G401.6 (cell line): ENCODE measurements around the gene NEK7.
A peak's percentile ranks its signal among the peaks of the same experiment; 100 is the strongest.

Source experiments
- FAIRE-seq: peaks from 2 replicates; lab custom pipeline; 2012; peaks lifted over from hg19 to GRCh38; lab: Jason Lieb, UNC

Gene NEK7

DNA sequence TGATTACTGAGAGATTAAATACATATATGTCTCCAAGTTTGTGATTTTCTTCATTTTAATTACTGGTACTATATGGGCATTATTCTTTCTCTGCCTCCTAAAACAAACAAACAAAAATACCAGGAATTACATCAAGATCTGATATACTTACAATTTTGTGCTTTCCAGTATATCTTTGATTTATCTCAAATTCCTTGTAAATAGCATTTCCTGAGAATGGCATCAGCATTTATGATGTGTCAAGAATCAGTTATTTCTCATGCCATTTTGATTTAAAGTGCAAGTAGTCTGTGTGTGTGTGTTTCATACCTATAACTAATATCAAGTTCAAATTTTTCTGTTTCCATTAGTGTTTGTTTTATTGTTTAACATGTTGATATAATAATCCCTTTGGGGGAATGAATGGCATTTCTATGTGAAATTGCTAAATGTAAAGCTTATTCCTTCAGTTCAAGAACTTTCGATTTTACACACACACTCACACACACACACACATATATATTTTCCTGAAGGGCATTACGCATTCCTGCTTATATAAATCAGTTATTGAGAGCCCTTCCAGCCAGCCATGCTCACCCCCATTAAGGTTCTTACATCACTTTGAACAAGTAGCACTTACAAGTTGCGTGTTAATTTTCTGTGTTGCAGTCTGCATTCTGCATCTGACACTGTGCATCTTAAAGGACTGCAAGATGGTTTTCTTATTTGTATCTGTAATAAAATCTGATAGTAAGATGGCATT lies 102.7 kb downstream of the NEK7 start:
- no peak for FAIRE-seq

DNA sequence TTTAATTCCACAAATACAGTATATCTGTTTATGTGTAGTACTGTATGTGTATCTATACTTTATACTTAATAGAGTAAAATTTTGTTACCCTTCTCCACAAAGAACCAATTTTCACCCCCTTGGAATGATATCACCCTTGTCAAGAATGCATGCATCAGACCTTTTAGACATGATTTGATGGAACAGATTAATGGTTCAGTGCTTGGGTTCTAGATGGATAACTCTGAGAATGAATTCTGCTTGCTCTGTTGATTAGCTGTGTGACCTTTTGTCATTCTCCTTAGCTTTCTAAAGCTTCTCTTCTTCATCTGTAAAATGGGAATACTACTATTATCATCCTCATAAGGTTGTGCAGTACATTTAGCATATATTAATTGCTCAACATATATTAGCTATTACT lies 105.1 kb downstream of the NEK7 start:
- no peak for FAIRE-seq

DNA sequence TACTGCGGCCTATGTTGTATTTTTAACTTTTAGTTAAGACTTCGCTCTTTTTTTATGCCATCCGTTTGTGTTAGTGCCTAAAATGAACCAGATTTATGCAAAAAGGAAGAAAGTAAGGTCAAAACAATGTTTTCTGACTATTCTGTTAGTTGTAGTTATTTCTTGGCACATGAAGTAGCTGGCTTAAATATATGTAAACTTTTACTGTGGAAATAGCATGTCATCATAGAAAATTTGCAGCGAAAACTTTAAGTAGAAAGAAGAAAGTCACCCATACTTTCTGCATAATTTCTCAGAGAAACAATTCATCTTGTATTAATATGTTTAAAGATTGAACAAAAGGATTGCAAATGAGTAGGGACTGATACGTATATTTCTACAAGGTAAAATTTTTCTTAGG lies 106.4 kb downstream of the NEK7 start:
- FAIRE-seq, result no peak

DNA sequence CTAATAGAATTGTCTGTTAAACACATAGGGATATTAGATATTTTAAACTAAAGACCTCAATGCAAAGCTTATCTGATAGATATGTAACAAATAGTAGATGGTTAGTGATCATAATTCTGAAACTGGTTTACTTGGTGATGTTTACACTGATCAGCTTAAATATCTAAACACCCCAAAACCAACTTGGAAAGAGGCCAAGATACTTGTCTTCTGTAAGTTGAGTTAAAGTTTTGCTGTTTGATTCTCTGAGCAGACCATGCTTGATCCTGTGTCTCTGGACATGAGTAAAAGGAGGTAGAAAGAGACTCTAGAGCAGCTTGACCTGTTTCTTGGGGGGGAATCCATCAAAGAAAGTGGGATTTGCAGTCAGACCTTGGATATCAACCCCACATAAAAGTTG lies 107.5 kb downstream of the NEK7 start:
- FAIRE-seq, result no peak

DNA sequence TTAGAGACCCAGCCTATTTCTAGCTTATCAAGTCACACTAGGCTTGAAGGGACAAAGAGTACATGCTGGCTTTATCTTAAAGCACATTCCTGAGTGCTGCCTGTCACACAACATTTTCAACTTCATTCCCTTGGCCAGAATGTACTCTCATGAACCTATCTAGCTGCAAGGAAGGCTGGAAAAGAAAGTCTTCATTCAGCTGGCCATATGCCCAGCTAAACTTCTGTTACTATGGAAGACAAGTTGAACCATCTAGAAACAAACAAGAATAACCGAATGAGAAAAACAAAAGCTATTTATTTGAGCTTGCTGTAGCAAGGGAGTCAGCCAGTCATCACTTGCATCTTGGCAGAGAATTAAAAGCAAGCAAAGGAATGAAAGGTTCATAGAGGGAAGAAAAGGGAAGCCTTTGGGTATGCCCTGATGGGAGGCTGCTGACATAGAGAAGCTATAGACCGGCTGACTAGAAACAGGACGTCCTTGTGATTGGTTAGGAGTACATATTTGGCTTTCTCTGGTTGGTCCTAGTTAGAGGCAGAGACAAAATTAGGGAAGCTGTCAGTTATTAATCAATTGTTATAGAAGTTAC lies 108.4 kb downstream of the NEK7 start:
- no peak for FAIRE-seq

DNA sequence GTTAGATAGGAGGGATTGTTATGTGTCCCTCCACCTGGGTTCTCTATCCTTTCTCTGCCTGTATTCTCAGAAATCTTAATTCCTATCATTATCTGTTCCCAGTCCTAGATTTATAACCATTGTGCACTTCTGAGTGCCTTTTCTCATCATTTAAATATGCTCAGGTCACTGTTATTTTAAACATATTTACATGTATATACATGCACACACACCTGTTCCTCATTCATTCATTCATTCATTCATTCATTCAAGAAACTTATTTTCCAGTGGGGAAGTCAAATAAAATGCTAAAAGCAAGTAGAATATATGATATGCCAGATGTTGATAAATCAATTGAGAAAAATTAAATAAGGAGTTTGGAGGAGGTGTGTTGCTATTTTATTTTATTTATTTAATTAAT lies 110.3 kb downstream of the NEK7 start:
- FAIRE-seq, result no peak

DNA sequence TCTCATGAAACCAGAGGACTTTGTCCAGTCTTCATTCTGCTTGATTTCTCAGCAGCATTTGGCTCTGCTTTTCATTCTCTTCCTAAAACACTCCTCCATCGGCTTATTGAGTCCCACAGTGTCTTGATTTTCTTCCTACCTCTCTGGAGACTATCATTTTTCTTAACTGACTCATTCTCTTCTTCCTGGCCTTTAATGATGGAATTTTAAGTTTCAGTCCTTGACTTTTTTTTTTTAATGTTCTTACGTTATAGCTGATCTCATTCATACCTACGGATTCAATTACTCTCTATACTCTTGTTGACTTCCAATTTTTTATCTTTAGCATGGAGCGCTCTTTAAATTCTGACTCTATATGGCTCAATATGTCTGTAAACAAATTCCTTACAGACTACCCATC lies 111.1 kb downstream of the NEK7 start:
- FAIRE-seq, result no peak

DNA sequence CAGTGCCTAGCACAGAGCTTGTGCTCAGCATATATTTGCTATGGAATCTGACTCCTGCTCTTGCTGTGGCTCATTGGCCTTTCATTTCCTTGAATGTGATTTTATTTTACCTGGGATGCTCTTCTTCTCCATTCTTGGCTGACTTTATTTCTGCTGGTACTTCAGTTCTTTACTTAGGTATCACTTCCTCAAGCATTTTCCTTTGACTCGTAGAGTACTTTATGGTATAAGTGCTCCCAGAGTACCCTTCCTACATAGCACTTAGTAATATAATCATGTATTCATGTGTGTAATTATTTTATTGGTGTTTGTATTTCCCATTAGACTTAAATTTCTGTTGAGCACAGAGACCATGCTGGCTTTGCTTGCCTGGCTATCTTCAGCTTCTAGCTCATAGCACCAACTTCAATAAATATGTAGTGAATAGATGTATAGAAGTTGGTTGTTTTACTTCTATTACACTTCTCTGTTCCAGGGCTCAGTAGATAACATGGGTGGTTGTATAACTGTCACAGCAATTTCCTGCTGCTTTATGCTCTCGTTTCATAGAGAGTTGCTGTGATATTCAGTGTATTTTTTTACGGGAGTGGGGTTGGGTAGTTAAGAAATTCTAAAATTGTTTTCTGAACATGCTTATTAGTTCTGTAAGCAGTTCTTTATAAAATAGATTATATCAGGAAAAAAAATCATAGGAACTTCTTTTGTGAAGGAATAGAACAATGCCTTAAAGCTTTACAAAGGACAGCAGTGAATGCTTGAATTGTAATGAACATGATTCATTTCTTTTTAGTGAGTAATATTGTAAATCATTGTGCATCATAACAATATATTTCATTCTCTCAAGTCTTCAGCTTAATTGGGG lies 112.2 kb downstream of the NEK7 start:
- no peak for FAIRE-seq

DNA sequence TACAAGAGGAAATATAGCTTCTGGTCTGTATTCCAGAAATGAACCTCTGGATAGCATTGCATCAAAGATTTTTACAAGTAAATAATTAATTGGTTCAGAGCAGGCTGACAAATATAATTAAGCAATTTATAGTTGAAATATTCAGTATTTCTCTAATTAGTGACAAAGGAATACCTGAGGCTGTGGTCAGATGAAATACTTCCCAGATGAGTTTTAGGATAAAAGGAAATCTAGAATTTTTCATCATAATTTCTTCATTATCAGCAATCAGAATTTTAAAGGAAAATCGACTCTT lies 112.8 kb downstream of the NEK7 start:
- FAIRE-seq, result no peak

DNA sequence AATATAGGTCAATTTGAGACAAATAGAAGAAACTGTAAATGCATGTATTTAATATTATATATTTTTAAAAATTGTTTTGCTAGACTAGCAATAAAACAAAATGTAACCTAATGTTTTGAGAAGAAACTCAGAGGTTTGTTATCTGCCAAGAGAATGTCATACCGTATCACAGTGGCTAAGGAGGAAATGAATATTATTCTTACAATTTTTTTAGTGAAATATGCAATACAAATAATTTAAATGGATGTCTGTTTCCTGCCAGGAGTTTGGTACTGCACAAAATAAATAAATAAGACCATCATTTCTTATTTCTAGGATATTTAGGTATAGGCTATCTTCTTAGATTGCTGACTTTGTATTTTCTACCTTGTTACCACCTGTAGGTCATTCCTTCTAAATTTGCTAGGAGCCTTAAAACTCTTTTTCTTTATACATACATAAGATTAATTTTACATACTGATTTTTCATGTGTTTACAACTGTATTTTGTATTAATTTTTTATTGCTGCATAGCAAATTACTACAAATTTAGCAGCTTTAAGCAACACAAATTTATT lies 113.6 kb downstream of the NEK7 start:
- FAIRE-seq, result no peak

DNA sequence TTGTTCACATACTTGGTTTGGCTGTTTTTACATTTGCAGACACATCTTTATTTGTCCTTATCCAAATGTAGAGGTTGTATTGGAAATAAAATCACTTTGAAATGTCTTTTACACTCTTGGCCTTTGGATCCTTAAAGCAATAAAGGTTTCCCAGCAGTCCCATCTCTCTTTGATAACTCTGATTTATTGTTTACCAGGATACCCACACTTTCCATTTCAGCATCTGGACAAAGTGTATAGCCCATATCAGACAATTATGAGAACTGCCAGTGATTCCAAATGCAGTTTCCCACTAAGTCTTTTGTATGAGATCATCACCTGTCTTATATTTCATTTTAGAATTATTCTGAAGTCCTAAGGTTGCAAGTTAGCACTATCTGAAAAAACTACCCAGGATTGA lies 114.7 kb downstream of the NEK7 start:
- no peak for FAIRE-seq

DNA sequence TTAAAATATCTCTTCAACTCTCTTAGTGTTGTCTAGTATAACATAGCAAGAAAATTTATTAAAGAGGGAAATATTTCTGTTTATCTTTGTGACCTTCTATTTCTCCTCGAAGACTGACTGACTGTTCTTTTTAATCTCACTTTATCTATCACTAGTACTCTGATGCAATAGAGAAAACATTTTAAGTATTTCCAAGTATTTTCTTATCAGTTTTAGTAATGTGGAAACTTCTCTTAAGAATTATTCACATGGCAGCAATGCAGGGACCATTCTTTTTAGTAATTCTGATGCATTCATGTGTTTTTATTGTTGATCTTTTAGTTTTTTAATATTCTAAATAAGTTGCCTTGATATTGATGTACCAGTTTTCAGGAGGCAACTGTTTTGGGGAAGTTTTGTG lies 115.7 kb downstream of the NEK7 start:
- no peak for FAIRE-seq

DNA sequence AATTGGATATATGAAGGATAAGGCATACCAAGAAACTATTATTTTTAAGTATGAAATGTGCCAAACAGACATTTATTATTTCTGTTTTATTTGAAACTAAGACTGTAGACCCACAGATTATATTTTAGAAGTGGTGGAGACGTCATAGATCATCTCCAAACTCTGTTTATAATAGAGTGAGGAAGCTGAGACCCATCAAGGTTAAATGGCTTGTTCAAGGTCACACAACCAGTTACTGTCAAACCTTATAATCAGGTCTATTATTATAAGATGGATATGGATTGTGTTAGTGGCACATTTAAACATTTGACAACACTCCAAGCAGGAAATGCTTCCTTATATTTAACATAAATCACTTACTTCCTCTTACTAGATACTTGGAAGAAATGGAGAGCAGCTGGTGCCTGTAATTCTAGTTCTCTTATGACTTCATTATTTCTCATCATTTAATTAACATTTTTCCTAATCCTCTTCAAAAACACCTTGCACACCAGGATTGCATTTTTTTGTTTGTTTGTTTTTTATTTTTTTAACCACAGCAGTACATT lies 117.0 kb downstream of the NEK7 start:
- FAIRE-seq, result no peak

DNA sequence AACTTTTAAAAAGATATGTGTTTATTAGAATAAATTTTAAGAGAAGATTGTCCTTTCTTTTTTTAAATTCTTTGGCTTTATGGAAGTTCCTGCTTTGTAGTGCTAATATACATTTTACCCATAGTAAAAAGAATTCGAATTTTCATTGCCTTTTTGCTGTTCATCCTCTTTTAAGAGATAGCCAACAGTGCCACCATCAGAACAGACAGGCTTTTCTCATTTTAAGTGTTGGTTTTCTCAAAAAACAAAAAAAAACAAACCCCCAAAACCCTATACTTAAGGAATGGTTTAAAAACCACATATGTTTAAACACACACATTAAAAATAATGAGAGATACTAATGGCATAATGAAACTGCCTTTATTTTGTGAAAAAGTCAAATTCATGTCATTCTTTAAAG lies 118.8 kb downstream of the NEK7 start:
- peak; percentile 21 for FAIRE-seq

DNA sequence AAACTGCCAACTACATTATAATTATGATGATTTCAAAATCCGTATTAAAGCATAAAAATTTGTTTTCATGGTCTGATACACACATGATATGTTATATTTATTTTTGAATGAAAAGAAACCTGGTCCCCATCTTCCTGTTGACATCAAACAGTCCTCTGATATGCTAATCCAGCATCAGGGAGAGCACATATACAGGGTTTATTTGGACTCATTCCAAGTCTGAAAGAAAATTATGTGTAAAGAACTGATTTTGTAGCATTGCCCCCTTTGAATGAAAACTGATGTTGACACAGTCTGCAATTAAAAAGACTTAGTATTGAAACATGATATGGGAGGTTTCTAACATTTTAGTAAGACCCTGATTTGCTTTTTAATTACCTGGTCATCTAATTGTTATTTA lies 119.4 kb downstream of the NEK7 start:
- no peak for FAIRE-seq

DNA sequence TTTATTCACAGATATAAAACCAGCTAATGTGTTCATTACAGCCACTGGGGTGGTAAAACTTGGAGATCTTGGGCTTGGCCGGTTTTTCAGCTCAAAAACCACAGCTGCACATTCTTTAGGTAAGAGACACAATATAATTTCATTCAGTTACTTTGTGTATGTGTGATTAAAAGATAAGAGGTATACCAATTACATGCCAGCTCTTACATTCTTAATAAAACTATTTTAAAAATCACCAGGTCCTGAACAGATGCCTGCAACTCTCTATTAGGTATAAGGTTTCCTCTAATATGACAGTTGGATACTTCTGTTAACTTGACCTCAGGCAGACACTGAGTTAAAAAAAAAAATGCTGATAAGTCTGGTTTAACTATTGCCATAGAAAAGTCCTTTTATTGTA lies 122.1 kb downstream of the NEK7 start:
- no peak for FAIRE-seq

DNA sequence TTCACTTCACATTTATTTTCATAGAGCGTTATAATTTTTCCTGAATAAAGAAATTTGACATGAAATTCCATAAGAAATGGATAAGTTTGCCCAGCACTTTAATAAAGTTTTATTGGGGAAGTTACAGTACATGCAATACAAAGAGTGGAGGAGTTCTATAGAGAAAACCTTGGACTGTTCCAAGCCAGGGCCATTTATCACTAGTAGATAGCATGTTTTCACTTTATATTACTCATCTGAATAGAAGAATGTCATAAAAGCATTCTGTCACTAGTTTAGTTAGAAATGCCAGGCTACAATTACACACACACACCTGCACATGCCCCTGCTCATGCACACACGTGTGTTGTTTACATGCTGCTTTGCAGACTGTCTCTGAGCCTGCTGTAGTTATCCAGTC lies 123.3 kb downstream of the NEK7 start:
- FAIRE-seq, result no peak

DNA sequence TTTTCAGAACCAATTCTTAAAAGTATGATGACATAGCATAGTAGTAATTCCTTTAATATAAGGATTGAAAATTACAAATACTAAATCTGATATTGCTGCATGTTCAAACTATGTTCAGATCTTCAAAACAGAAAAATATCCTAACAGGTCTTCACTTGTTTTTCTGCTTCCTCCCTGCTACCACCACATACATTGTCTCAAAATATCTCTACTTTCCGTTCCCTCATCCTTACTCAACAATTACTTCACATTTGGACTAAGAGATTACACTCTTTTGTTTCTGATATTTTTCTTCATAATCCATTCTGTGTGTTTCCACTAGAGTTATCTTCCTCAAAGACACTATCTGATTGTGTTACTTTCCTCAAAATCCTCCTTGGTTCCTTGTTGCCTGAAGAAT lies 125.1 kb downstream of the NEK7 start:
- FAIRE-seq, result no peak

DNA sequence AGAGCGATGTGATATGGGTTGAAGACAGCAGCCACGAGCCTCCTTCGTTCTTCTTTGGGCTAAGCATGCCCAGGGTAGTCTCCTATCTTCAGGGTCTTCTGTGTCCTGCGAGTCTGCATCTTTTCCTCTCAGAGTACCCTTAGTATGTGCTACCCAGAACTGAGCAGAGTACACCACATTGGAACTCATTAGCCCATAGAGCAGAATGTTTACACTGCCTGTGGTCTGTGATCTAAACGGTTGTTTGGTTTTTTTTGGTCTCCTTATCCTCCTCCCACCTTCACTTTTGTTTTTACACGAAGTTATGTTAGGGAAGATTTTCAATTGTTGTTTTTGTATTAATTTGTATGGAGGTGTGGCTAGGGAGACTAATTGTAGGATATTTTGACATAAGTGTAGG lies 126.4 kb downstream of the NEK7 start:
- FAIRE-seq, result no peak

DNA sequence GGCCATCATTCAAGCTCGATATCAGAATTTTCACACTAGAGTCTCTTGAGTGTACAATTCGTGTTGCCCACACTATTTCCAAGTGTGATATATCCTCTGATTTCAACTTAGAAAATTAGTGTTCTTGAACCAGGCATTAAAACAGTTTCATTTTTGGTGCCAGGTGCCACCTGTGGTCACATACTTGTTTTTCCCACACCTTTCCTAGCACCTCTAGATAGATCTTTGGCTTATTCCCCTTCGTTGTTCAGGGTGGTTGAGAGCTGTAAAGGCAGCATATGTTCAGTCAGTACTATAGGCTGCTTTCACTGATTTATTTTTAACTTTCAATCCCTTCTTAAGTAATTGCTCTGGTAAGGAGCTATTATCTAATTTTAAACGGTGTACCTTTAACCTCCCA lies 131.1 kb downstream of the NEK7 start:
- no peak for FAIRE-seq

DNA sequence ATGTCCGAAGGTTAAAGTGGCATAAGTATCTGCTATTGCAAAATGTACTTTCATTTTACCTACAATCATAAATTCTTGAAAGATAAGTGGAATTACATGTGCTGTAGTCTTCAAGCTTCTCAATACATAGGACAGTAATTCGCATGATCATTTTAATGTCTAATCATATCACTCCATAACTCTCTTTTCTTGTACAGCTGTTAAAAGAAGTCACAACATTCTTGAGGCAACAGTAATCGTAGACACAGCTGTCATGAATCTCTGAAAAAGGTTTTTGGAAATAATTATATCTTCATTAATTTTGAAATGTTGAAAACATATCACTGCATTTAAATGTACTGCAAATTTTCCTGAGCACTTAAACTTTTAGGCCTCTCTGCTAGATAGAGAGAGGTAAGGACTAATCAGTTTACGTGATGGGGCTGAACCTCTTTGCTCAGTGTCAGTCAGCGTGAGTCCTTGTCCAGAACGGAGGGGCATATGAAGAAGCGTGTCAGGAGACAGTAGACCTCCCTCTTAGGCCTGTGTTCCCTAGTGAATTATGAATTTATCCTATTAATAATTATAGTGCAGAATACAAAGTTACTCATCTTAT lies 133.4 kb downstream of the NEK7 start:
- FAIRE-seq, result no peak

DNA sequence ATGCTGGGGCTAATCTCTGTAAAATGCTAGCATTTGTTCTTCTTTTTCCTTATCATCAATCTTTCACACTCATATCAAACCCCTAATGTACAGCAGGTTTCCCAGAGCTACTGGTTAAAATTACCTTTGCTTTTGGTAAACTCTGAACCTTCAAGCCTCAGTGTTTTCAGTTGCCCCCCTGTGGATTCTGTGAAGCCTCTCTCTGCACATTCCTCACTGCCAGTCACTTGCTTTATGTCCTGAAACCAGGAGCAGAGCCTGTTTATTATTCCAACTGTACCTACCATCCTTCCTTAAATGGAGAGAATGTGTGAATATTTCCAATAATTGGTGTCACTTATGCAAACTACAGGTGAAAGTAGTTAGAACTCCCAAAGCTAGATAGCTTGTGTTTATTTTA lies 134.2 kb downstream of the NEK7 start:
- FAIRE-seq, result no peak

DNA sequence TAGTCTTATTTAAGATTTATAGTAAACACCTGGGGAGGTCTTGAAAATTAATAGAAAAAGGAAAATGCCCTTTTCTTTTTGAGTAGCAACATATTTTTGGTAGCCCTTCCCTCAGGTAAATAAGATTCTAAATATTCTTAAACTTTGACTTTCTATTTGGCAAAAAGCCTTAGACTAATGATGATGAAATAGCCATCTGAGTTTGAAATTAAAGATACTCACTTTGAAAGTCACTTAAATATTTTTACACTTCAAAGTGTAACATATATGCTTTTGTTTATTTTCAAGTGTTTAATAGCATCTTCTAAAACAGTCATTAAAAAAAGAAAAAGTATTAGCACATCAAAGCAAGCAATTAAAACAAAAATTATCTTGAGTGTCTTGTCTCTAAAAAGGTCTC lies 135.1 kb downstream of the NEK7 start:
- no peak for FAIRE-seq
